Kidney epithelial cell (primary cell): ENCODE measurements around the gene TPK1. TPM values are rescaled to one million over a fixed set of nuclear protein-coding genes. Genes with fewer than 3 reads are reported as not detected.

Experiments
- DNase-seq: peaks from one replicate; pipeline ENCODE4 v3.0.0-alpha.2; 2010; ENCODE audit warnings: low read depth
- H3K27me3 ChIP-seq: 2 replicates; pipeline ENCODE4 v1.6.0; 2011; ENCODE audit warnings: low read length; ENCODE audit not compliant: control insufficient read depth, insufficient read depth
- H3K36me3 ChIP-seq: 2 replicates; pipeline ENCODE4 v1.5.1; 2011; ENCODE audit warnings: low read length; ENCODE audit not compliant: control insufficient read depth, insufficient read depth
- H3K4me3 ChIP-seq: 2 replicates; pipeline ENCODE4 v1.5.1; 2011; ENCODE audit warnings: low read depth, mild to moderate bottlenecking, control low read depth, low read length
- total RNA-seq: library from RNA; depleted of rRNA; stranded (reverse); fragments of >200 nt; gene quantifications from 2 replicates; pipeline ENCODE4 v1.2.3, GENCODE V29; 2015
- TF ChIP-seq, protein P1 (sequence below): IDR thresholded peaks from 2 replicates; pipeline ENCODE4 v1.5.1; 2011; ENCODE audit warnings: mild to moderate bottlenecking, moderate library complexity, low read length, control low read depth, inconsistent platforms; ENCODE audit not compliant: insufficient read depth, poor library complexity, severe bottlenecking

Gene TPK1
- total RNA-seq, 1 donor from 2014 or later: 3.8 TPM

GRCh38 chr7:144606261-144606660 lies 229.6 kb downstream of the TPK1 start:
- H3K4me3 ChIP-seq: no peak overlapping the region
- no peak for DNase-seq
- no peaks in the 10 kb centered on the region for H3K27me3 ChIP-seq
- no peaks in the 10 kb centered on the region for H3K36me3 ChIP-seq
- TF ChIP-seq, protein P1, sequence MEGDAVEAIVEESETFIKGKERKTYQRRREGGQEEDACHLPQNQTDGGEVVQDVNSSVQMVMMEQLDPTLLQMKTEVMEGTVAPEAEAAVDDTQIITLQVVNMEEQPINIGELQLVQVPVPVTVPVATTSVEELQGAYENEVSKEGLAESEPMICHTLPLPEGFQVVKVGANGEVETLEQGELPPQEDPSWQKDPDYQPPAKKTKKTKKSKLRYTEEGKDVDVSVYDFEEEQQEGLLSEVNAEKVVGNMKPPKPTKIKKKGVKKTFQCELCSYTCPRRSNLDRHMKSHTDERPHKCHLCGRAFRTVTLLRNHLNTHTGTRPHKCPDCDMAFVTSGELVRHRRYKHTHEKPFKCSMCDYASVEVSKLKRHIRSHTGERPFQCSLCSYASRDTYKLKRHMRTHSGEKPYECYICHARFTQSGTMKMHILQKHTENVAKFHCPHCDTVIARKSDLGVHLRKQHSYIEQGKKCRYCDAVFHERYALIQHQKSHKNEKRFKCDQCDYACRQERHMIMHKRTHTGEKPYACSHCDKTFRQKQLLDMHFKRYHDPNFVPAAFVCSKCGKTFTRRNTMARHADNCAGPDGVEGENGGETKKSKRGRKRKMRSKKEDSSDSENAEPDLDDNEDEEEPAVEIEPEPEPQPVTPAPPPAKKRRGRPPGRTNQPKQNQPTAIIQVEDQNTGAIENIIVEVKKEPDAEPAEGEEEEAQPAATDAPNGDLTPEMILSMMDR: no peak

- TF ChIP-seq, protein P1: no peak
- Histone ChIP-seq H3K36me3 (no peaks in the 10 kb centered on the region), H3K27me3 (no peaks in the 10 kb centered on the region), H3K4me3 (no peak overlapping the region)
- no peak for DNase-seq
Measured at GRCh38 chr7:144596953-144597352, 238.9 kb downstream of the TPK1 start.

GRCh38 chr7:144594580-144594979 lies 241.3 kb downstream of the TPK1 start:
- TF ChIP-seq, protein P1: no peak
- no peak overlapping the region for H3K4me3 ChIP-seq
- no peaks in the 10 kb centered on the region for H3K36me3 ChIP-seq
- no peak for DNase-seq
- H3K27me3 ChIP-seq: no peaks in the 10 kb centered on the region

DNA sequence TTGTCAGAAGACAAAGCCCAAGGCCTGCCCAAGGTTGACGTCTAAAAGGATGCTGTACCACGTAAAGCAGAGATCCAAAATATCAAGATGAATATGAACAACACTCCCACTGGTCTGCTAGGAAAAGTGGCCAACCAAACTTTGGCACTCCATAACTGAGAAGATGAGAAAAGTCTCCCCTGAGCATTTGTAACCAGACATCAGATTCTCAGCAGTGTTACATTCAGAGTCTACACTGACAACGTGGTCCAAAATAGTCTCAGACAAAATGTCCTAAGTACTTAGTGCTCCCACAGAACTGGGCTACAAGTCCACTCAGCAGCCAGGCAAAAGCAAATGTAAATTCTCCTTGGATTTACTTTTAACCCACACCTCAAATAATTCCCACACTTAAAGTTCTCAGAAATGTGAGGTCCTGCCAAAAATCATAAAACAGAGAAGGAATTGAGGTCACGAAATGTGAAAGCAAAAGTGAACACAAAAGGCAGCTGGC lies 247.2 kb downstream of the TPK1 start:
- no peak overlapping the region for H3K4me3 ChIP-seq
- no peaks in the 10 kb centered on the region for H3K36me3 ChIP-seq
- TF ChIP-seq, protein P1: no peak
- DNase-seq: no peak
- no peaks in the 10 kb centered on the region for H3K27me3 ChIP-seq

GRCh38 chr7:144587701-144588100 lies 248.2 kb downstream of the TPK1 start:
- TF ChIP-seq, protein P1: no peak
- DNase-seq: no peak
- no peaks in the 10 kb centered on the region for H3K36me3 ChIP-seq
- H3K4me3 ChIP-seq: no peak overlapping the region
- no peaks in the 10 kb centered on the region for H3K27me3 ChIP-seq

GRCh38 chr7:144584726-144585125 lies 251.1 kb downstream of the TPK1 start:
- no peak for DNase-seq
- Histone ChIP-seq H3K27me3 (no peaks in the 10 kb centered on the region), H3K36me3 (no peaks in the 10 kb centered on the region), H3K4me3 (no peak overlapping the region)
- TF ChIP-seq, protein P1: no peak
